HCT116 (cell line): ENCODE measurements around the gene SAMD4A.

ENCODE experiments used
- CEBPB ChIP-seq: IDR thresholded peaks from 2 replicates; pipeline ENCODE4 v1.6.1; 2012; ENCODE audit warnings: low read depth
- CTCF ChIP-seq, 3 experiments: fragments of 200-600 bp in 1 of 3; sonication (generic) in 1 of 3; IDR thresholded peaks in 2 of 3; conservative IDR thresholded peaks in 1 of 3; 2 replicates each; pipeline ENCODE4 v1.5.1; 2012 to 2017; ENCODE audit warnings: low read depth in 2 of 3, low read length in 2 of 3, antibody characterized with exemption in 1 of 3, borderline replicate concordance in 1 of 3, control low read depth in 1 of 3, mild to moderate bottlenecking in 1 of 3, mixed read lengths in 1 of 3, mixed run types in 1 of 3, moderate library complexity in 1 of 3; ENCODE audit not compliant: insufficient read depth in 1 of 3
- SRF ChIP-seq: IDR thresholded peaks from 2 replicates; pipeline ENCODE4 v1.6.1; 2012; ENCODE audit warnings: low read depth

GRCh38 chr14:54815016-54815415, 248.1 kb downstream of the SAMD4A start:
- TF ChIP-seq CTCF (IDR thresholded peaks at IDR 0.05 in 2 of 3, conservative IDR thresholded peaks at IDR 0.05 in 1 of 3; ENCODE audit: borderline replicate concordance in 1 of 3, insufficient read depth in 1 of 3, low read depth in 2 of 3, low read length in 2 of 3) = no peak
- TF ChIP-seq SRF = no peak
- no peak for TF ChIP-seq CEBPB
